ENCODE results near the gene MBD2. TPM values are rescaled to one million over a fixed set of nuclear protein-coding genes. Genes with fewer than 3 reads are reported as not detected.

MBD2 gene
- total and polyA plus RNA-seq, 2 donors (not counting 1 experiment from before 2014, with no cell fraction given) = 32.5 to 43.8 TPM

DNA sequence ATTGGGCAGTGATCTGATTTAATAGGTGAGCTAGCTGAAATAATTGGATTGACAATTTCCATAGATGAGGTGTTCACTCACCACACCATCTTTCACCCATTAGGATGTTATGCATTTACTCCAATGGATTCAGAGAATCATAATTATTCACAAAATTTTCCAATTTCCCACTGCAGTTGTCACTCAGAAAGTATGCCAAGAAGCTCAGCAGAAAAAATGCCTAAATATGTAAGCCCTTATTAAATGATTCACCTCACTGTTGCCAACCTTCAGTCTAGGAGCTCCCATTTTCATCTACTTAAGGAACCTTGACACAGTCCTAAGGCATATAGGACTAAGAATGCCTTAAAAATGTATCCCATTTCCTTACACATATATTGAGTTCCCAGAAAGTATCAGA is 94.3 kb downstream of the MBD2 start:
- Histone ChIP-seq H3K36me3 (ENCODE audit: control insufficient read depth, insufficient read depth, low read length) (no peaks in the 10 kb centered on the region), H3K79me2 (ENCODE audit: control insufficient read depth, insufficient read depth, low read length) (no peaks in the 10 kb centered on the region), H3K4me1 (ENCODE audit: control insufficient read depth, extremely low read depth, insufficient read depth, low read length) (no peaks in the 10 kb centered on the region), H3K4me3 (replicated peaks in 1 of 4; ENCODE audit: control extremely low read depth in 1 of 4, insufficient read depth in 1 of 4, low read depth in 3 of 4, low read length in 4 of 4) (no peak overlapping the region), H4K20me1 (ENCODE audit: control insufficient read depth, extremely low read depth, insufficient read depth, low read length) (no peaks in the 10 kb centered on the region), H2AFZ (ENCODE audit: low read length) (no peak overlapping the region), H3K9ac (ENCODE audit: insufficient read depth, low read length) (no peak overlapping the region), H3K27me3 (ENCODE audit: control insufficient read depth, insufficient read depth, low read length) (no peaks in the 10 kb centered on the region), H3K9me3 (ENCODE audit: control insufficient read depth, insufficient read depth, low read depth, low read length) (no peaks in the 10 kb centered on the region), H3K27ac (ENCODE audit: insufficient read depth, low read length) (no peak overlapping the region), H3K4me2 (ENCODE audit: extremely low read depth, insufficient read depth, low read length) (no peak overlapping the region)
- TF ChIP-seq, protein P1, sequence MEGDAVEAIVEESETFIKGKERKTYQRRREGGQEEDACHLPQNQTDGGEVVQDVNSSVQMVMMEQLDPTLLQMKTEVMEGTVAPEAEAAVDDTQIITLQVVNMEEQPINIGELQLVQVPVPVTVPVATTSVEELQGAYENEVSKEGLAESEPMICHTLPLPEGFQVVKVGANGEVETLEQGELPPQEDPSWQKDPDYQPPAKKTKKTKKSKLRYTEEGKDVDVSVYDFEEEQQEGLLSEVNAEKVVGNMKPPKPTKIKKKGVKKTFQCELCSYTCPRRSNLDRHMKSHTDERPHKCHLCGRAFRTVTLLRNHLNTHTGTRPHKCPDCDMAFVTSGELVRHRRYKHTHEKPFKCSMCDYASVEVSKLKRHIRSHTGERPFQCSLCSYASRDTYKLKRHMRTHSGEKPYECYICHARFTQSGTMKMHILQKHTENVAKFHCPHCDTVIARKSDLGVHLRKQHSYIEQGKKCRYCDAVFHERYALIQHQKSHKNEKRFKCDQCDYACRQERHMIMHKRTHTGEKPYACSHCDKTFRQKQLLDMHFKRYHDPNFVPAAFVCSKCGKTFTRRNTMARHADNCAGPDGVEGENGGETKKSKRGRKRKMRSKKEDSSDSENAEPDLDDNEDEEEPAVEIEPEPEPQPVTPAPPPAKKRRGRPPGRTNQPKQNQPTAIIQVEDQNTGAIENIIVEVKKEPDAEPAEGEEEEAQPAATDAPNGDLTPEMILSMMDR (conservative IDR thresholded peaks at IDR 0.05 in 1 of 2, IDR thresholded peaks at IDR 0.05 in 1 of 2; ENCODE audit: low read depth in 1 of 2, low read length in 2 of 2) = no peak
- TF ChIP-seq EZH2 (IDR thresholded peaks at IDR 0.05; ENCODE audit: low read length, missing control alignments) = no peak
- DNase-seq (ENCODE audit: low read depth in 2 of 2) = no peak

DNA sequence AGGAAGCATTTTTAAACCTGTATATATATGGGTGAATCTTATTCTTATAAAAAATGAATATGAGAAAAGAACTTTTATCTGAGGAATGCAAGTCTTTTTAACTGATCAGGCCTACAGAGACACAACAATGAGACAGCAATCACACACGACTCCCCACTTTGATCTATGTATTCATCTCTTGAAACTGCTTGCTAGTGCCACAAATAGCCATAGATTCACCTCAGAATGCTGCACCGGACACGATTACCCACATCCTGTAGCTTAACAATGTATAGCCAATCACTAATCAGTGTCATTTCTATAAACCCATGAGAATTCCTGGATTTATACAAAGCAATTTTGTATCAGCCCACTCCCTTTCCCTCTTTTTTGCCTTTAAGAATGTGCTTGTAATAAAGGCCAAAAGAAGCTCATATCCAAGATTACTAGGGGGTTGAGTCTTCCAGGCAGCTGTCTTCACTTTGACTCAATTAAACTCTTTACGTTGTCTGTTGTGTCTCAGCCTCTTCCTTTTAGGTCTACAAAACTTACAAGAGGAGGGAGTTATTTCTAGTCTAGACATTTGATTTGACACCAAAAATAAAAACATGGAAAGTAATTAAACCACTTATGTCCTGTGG is 94.9 kb downstream of the MBD2 start:
- Histone ChIP-seq H3K79me2 (ENCODE audit: control insufficient read depth, insufficient read depth, low read length) (no peaks in the 10 kb centered on the region), H3K27me3 (ENCODE audit: control insufficient read depth, insufficient read depth, low read length) (no peaks in the 10 kb centered on the region), H3K36me3 (ENCODE audit: control insufficient read depth, insufficient read depth, low read length) (no peaks in the 10 kb centered on the region), H3K4me1 (ENCODE audit: control insufficient read depth, extremely low read depth, insufficient read depth, low read length) (no peaks in the 10 kb centered on the region), H3K4me3 (replicated peaks in 1 of 4; ENCODE audit: control extremely low read depth in 1 of 4, insufficient read depth in 1 of 4, low read depth in 3 of 4, low read length in 4 of 4) (no peak overlapping the region), H3K4me2 (ENCODE audit: extremely low read depth, insufficient read depth, low read length) (no peak overlapping the region), H3K27ac (ENCODE audit: insufficient read depth, low read length) (no peak overlapping the region), H4K20me1 (ENCODE audit: control insufficient read depth, extremely low read depth, insufficient read depth, low read length) (no peaks in the 10 kb centered on the region), H3K9ac (ENCODE audit: insufficient read depth, low read length) (no peak overlapping the region), H2AFZ (ENCODE audit: low read length) (no peak overlapping the region), H3K9me3 (ENCODE audit: control insufficient read depth, insufficient read depth, low read depth, low read length) (no peaks in the 10 kb centered on the region)
- DNase-seq (ENCODE audit: low read depth in 2 of 2) = no peak
- TF ChIP-seq EZH2 (IDR thresholded peaks at IDR 0.05; ENCODE audit: low read length, missing control alignments) = no peak
- TF ChIP-seq, protein P1 (conservative IDR thresholded peaks at IDR 0.05 in 1 of 2, IDR thresholded peaks at IDR 0.05 in 1 of 2; ENCODE audit: low read depth in 1 of 2, low read length in 2 of 2) = no peak

DNA sequence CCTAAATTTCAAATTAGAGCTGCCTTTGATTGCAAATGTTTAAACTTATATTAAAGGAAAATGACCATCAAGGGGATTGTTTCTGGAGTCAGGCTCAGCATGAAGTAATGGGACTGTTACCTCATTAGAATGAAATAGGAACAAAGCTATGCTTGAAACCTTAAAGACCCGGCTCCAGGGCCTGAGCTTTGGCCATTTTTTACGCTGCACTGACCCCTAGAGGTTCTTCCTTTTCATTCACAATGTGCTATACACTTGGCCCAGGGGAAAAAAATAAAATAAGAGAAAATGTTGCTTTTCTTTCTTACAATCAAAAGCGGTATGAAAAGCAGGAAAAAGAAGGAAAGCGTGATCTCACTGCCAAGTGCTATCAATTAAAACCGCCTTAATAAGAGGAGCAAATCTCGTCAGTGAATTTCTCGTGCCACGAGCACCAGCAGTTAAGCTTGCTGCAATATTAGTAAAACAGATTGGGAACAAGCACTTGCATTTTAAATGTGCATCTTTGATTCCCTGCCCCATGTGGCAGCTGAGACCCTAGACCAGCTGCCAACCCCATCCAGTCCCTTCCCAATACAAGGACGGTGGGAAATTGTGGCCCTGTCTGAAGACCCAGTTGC is 96.6 kb downstream of the MBD2 start:
- Histone ChIP-seq H3K4me1 (ENCODE audit: control insufficient read depth, extremely low read depth, insufficient read depth, low read length) (no peaks in the 10 kb centered on the region), H3K9me3 (ENCODE audit: control insufficient read depth, insufficient read depth, low read depth, low read length) (no peaks in the 10 kb centered on the region), H3K79me2 (ENCODE audit: control insufficient read depth, insufficient read depth, low read length) (no peaks in the 10 kb centered on the region), H3K4me2 (ENCODE audit: extremely low read depth, insufficient read depth, low read length) (no peak overlapping the region), H3K4me3 (replicated peaks in 1 of 4; ENCODE audit: control extremely low read depth in 1 of 4, insufficient read depth in 1 of 4, low read depth in 3 of 4, low read length in 4 of 4) (no peak overlapping the region), H4K20me1 (ENCODE audit: control insufficient read depth, extremely low read depth, insufficient read depth, low read length) (no peaks in the 10 kb centered on the region), H3K27ac (ENCODE audit: insufficient read depth, low read length) (no peak overlapping the region), H2AFZ (ENCODE audit: low read length) (no peak overlapping the region), H3K27me3 (ENCODE audit: control insufficient read depth, insufficient read depth, low read length) (no peaks in the 10 kb centered on the region), H3K36me3 (ENCODE audit: control insufficient read depth, insufficient read depth, low read length) (no peaks in the 10 kb centered on the region), H3K9ac (ENCODE audit: insufficient read depth, low read length) (no peak overlapping the region)
- peak; percentile 31 to 68 for DNase-seq (ENCODE audit: low read depth in 2 of 2)
- TF ChIP-seq EZH2 (IDR thresholded peaks at IDR 0.05; ENCODE audit: low read length, missing control alignments) = no peak
- TF ChIP-seq, protein P1 (conservative IDR thresholded peaks at IDR 0.05 in 1 of 2, IDR thresholded peaks at IDR 0.05 in 1 of 2; ENCODE audit: low read depth in 1 of 2, low read length in 2 of 2) = peak; percentile 60 to 66

Data from fibroblast of lung (primary cell).